ENCODE data around the gene CARD19. TPM values are rescaled to one million over a fixed set of nuclear protein-coding genes. Genes with fewer than 3 reads are reported as not detected.

CARD19 gene
- total and polyA plus RNA-seq, 9 of the 15 experiments (the other 6 are each of a cell fraction or from before 2014, with no cell fraction given): 0.90 to 34.9 (median 14.6) TPM

GRCh38 chr9:93064392-93065134 lies 31.5 kb upstream of the CARD19 start (continued):
- TF ChIP-seq USF1 (CRISPR knock-in tag; IDR thresholded peaks at IDR 0.05): no peak
- TF ChIP-seq CTBP1 (IDR thresholded peaks at IDR 0.05; ENCODE audit: borderline replicate concordance): peak; percentile 93
- TF ChIP-seq RCOR1 (IDR thresholded peaks at IDR 0.05; ENCODE audit: borderline replicate concordance in 1 of 2, low read depth in 2 of 2, low read length in 2 of 2): peak in 1 of 2 experiments; percentile 81; a peak in 2 of 4 replicates
- TF ChIP-seq, protein P1, sequence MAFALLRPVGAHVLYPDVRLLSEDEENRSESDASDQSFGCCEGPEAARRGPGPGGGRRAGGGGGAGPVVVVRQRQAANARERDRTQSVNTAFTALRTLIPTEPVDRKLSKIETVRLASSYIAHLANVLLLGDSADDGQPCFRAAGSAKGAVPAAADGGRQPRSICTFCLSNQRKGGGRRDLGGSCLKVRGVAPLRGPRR (CRISPR knock-in tag; IDR thresholded peaks at IDR 0.05): no peak
- no peak for TF ChIP-seq POLR2A (conservative IDR thresholded peaks at IDR 0.05)
- peak; percentile 86 for TF ChIP-seq NR2C2 (CRISPR knock-in tag; IDR thresholded peaks at IDR 0.05)
- TF ChIP-seq NR2C2 (tag; IDR thresholded peaks at IDR 0.05): peak; percentile 89
- TF ChIP-seq, protein P2, sequence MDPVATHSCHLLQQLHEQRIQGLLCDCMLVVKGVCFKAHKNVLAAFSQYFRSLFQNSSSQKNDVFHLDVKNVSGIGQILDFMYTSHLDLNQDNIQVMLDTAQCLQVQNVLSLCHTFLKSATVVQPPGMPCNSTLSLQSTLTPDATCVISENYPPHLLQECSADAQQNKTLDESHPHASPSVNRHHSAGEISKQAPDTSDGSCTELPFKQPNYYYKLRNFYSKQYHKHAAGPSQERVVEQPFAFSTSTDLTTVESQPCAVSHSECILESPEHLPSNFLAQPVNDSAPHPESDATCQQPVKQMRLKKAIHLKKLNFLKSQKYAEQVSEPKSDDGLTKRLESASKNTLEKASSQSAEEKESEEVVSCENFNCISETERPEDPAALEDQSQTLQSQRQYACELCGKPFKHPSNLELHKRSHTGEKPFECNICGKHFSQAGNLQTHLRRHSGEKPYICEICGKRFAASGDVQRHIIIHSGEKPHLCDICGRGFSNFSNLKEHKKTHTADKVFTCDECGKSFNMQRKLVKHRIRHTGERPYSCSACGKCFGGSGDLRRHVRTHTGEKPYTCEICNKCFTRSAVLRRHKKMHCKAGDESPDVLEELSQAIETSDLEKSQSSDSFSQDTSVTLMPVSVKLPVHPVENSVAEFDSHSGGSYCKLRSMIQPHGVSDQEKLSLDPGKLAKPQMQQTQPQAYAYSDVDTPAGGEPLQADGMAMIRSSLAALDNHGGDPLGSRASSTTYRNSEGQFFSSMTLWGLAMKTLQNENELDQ (CRISPR knock-in tag; IDR thresholded peaks at IDR 0.05; ENCODE audit: borderline replicate concordance): no peak
- TF ChIP-seq, protein P3, sequence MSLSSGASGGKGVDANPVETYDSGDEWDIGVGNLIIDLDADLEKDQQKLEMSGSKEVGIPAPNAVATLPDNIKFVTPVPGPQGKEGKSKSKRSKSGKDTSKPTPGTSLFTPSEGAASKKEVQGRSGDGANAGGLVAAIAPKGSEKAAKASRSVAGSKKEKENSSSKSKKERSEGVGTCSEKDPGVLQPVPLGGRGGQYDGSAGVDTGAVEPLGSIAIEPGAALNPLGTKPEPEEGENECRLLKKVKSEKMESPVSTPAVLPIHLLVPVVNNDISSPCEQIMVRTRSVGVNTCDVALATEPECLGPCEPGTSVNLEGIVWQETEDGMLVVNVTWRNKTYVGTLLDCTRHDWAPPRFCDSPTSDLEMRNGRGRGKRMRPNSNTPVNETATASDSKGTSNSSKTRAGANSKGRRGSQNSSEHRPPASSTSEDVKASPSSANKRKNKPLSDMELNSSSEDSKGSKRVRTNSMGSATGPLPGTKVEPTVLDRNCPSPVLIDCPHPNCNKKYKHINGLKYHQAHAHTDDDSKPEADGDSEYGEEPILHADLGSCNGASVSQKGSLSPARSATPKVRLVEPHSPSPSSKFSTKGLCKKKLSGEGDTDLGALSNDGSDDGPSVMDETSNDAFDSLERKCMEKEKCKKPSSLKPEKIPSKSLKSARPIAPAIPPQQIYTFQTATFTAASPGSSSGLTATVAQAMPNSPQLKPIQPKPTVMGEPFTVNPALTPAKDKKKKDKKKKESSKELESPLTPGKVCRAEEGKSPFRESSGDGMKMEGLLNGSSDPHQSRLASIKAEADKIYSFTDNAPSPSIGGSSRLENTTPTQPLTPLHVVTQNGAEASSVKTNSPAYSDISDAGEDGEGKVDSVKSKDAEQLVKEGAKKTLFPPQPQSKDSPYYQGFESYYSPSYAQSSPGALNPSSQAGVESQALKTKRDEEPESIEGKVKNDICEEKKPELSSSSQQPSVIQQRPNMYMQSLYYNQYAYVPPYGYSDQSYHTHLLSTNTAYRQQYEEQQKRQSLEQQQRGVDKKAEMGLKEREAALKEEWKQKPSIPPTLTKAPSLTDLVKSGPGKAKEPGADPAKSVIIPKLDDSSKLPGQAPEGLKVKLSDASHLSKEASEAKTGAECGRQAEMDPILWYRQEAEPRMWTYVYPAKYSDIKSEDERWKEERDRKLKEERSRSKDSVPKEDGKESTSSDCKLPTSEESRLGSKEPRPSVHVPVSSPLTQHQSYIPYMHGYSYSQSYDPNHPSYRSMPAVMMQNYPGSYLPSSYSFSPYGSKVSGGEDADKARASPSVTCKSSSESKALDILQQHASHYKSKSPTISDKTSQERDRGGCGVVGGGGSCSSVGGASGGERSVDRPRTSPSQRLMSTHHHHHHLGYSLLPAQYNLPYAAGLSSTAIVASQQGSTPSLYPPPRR (CRISPR knock-in tag; IDR thresholded peaks at IDR 0.05; ENCODE audit: borderline replicate concordance): peak; percentile 82; the same call in 1 of the 2 replicates
- TF ChIP-seq GTF2E2 (tag; IDR thresholded peaks at IDR 0.05): no peak
- no peak for TF ChIP-seq ZBTB1 (CRISPR knock-in tag; IDR thresholded peaks at IDR 0.05; ENCODE audit: borderline replicate concordance, low read depth)
- TF ChIP-seq, protein P4, sequence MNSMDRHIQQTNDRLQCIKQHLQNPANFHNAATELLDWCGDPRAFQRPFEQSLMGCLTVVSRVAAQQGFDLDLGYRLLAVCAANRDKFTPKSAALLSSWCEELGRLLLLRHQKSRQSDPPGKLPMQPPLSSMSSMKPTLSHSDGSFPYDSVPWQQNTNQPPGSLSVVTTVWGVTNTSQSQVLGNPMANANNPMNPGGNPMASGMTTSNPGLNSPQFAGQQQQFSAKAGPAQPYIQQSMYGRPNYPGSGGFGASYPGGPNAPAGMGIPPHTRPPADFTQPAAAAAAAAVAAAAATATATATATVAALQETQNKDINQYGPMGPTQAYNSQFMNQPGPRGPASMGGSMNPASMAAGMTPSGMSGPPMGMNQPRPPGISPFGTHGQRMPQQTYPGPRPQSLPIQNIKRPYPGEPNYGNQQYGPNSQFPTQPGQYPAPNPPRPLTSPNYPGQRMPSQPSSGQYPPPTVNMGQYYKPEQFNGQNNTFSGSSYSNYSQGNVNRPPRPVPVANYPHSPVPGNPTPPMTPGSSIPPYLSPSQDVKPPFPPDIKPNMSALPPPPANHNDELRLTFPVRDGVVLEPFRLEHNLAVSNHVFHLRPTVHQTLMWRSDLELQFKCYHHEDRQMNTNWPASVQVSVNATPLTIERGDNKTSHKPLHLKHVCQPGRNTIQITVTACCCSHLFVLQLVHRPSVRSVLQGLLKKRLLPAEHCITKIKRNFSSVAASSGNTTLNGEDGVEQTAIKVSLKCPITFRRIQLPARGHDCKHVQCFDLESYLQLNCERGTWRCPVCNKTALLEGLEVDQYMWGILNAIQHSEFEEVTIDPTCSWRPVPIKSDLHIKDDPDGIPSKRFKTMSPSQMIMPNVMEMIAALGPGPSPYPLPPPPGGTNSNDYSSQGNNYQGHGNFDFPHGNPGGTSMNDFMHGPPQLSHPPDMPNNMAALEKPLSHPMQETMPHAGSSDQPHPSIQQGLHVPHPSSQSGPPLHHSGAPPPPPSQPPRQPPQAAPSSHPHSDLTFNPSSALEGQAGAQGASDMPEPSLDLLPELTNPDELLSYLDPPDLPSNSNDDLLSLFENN (IDR thresholded peaks at IDR 0.05; ENCODE audit: low read depth in 2 of 2, low read length in 2 of 2): peak in 1 of 2 experiments; percentile 91; a peak in 2 of 4 replicates
- no peak; a peak in 1 of 4 replicates for TF ChIP-seq TBL1XR1 (IDR thresholded peaks at IDR 0.05; ENCODE audit: low read length in 2 of 2)
- TF ChIP-seq PHB (CRISPR knock-in tag; IDR thresholded peaks at IDR 0.05): no peak

Data from K562 (cell line).